ENCODE measurements around the gene CRYL1.

GRCh38 chr13:20407759-20408158 lies 117.9 kb downstream of the CRYL1 start:
- no peak for TF ChIP-seq CTCF (IDR thresholded peaks at IDR 0.05; ENCODE audit: insufficient read depth, low read length, poor library complexity, severe bottlenecking)
- TF ChIP-seq EZH2phosphoT487 (conservative IDR thresholded peaks at IDR 0.05; ENCODE audit: low read length) = no peak

Data from SU-DHL-6 (cell line).